HG03442 (cell line): ENCODE measurements around the gene GLP1R.

ENCODE experiments used
- ATAC-seq: cut with Tn5 transposase; IDR thresholded peaks from one replicate; pipeline ENCODE4 v1.9.1; 2021; ENCODE audit warnings: mild to moderate bottlenecking, moderate library complexity; ENCODE audit not compliant: unreplicated experiment

The GLP1R gene

DNA sequence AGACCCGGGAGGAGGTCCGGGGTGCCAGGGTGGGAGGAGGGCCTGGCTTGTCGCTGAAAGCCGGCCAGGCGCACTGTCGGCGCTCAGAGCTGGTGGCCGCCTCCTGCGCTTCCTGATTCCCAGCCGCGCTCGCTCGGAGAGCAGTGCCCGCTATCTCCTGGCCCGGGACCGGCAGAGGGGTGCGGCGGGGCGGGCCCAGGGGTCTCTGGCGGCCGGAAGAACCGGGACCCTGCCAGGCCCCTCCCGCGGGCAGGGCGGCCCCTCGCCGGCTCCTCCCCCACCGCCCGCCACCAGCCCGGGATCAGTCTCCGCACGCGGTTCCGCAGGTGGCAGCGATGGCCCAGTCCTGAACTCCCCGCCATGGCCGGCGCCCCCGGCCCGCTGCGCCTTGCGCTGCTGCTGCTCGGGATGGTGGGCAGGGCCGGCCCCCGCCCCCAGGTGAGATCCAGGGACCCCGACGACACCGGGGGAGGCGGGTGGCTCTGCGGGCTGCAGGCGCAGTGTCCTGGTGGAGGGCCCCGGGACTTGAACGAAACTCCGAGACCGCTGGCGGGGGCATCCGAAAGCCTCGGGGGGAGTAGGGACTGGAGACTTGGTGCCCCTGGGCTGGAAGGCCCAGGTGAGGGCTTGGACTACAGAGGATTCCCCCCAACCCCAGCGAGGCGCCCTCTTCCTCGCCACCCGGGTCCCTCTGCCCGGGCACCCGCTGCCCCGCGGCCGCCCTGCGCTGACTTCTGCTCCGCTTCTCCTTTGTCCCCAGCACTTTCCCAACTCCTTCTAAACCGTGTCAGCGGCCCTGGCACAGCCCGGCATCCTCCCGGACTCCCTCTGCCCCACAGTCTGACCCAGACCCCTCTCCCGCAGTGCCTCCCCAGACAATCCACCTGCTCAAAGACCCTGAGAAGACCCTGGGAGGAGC is at the start of gene GLP1R:
Gene GLP1R (plus strand): TSS at position 301 of the 919 bp plus-strand sequence. CDS start 60 bp downstream, at position 361.
- no peak for ATAC-seq

DNA sequence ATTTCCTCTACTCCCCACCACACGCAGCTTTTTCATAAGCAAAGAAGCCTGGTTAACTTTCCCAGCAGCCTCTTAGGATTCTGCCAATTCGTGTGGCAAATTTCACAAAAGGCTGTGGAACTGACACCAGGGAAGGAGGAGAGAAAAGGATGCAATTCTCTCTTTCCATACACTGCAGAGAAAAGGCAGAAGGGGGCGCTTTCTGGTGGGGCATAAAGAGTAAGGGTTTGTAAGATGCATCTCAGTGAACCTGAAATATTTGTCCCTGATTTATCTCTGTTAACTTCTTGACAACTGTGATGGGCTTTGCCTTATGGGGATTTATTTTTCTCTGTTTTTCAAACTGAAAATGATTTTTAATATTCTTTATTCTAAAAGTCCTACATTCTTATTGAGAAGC is 45.5 kb upstream of the GLP1R start:
- ATAC-seq = no peak

DNA sequence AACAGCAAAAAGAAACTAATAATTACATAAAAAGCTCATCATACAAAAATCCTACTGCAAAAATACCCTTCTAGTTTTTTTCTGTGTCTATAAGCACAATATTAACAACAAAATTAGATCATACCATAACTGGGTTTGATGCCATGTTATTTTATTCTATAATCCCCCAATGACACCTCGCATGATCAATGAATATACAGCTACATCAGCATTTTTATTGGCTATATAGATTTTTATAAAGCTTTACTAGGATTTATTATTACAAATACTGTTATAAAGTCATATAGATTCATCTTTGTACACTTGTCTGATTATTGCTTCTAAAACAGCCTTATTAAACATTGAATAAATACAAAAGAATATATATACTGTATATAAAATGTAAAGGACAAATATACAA is 45.1 kb upstream of the GLP1R start:
- ATAC-seq = no peak

DNA sequence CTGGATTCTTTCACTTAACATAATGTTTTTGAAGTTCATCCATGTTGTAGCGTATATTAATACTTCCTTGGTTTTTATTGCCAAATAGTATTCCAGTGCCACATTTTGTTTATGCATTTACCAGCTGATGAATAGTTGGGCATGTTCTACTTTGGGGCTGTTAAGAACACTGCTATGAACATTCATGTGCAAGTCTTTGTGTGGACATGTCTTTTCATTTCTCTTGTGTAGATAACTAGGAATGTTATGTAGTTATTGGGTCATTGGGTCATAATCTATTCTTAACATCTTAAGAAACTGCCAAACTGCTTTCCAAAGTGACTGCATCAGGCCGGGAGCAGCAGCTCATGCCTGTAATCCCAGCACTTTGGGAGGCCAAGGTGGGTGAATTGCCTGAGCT is 43.8 kb upstream of the GLP1R start:
- no peak for ATAC-seq

DNA sequence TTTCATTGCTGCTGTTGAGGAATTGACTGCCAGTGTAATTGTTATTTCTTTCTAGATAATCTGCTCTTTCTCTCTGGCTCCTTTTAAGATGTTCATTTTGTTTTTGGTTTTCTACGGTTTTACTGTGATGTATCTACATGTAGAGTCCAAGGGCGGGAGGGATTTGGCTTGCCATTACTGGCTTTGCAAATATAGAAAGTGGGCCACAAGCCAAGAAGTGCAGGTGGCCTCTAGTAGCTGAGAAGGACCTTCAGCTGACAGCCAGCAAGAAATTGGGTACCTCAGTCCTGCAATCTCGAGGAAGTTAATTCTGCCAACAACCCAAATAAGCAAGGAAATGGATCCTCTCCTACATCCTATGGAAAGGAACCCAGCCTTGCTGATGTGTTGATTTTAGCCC is 42.8 kb upstream of the GLP1R start:
- no peak for ATAC-seq

DNA sequence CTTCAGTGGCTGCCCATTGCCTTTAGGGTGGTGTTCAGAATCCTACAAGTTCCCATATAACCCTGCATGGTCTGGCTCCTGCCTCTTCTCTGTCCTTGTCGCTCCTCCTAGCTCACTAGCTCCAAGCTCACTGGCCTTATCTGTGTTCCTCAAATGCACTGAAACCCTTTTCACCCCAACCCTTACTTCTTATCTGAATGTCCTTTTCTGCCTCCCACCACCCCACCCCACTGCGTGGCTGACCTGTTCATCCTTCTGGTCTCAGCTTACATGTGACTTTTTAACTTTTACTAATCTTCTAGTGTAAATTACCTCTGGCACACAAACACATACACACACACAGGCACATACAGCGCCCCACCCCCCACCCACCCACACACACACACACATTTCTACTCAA is 41.0 kb upstream of the GLP1R start:
- ATAC-seq = no peak

DNA sequence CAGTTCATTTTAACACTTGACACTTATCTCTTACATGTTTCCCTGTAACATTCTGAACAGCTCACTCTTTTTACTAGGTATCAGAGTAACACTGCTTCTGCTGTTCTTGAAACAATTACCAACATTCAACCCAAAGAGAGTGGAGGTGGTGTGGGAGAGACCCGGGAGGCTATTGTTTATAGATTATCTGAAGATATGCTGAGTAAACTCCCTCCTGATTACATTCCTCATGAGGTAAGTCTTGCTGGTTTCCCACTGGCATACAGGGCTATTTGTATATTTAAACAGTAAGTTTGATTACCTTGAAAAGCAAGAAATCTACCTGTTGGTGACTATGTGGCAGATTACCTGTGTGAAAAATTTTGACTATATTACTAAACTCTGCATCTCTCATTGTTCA is 39.8 kb upstream of the GLP1R start:
- no peak for ATAC-seq

DNA sequence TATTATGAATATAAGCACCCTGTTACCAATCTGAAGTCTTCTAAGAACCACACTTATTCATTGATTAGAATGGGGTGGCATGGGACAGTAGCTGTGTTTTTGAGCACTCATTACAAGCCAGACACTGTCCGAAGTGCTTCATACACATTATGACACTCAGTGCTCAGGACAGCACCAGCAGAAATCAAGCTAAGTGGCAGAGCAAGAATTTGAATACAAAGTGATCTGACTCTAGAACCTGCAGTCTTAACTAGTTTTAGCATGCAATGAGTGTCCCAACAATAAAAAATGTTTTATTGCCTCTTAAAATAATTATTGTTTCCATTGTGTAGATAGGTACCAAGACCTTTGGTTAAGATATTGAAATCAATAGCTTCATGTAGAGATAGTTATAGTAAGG is 39.1 kb upstream of the GLP1R start:
- ATAC-seq = no peak

DNA sequence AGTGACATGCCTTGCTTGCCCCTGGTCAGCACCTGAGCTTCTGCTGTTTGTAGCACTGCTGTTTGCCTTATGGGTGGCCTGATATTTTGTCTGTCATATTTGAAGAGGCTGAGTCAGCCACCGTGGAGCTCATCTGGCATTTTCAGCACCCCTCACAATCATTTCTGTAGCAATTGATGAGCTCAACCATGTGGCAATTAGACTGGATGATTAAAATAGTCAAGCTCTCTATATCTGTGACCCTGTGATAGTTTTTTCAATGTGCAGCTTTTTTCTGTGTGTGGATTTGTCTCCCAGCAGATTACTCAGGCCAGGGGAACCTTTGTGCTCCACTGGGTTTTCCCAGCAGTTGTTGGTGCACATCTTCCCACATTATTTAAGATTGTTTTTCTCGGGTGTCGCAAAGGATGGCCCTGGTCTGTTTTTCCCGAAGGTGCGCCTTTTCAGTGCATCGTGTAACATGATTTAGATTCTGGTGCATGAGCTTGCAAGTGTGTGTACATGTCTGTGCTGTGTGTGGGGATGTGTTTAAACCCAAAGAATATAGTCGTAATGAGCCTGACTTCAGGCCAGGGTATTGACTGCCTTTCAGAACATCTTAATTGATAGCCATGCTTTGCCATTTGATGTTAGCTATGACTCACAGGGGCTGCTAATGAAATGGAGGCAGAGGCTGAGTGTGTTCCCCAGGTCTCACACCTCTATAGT is 31.6 kb upstream of the GLP1R start:
- ATAC-seq = no peak

DNA sequence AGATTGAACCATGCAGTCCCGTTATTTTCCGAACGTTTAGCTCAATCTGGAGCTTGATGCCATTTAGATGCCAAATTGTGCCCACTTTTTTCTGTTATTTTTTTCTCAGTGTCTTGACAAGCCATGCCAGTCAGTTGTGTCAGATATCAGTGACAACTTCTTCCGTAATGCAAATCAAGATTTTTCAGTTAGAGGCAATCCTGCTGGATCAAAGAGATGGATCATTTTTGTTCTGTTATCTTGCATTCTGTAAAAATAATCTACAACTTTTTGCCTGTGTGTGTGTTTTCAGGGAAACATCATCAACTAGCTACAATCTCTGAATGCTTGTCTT is 31.1 kb upstream of the GLP1R start:
- no peak for ATAC-seq

DNA sequence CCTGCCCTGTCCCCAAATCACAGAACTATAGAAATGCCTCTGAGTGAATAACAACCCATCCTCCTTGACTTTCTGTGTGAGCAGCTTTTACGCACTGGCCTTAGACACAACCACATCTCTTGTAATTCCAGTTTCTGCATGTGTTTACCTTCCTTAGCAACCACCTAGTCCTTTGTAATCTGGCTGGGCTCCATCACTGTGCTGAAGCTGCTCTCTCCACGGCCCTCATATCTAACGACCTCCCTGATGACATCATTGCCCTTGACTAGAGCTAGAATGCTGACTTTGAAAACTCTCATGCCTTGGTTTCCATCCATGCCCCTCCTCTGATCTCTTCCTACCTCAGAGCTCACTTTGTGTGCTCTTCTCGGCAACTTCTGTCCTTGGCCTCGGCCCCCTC is 30.5 kb upstream of the GLP1R start:
- no peak for ATAC-seq

DNA sequence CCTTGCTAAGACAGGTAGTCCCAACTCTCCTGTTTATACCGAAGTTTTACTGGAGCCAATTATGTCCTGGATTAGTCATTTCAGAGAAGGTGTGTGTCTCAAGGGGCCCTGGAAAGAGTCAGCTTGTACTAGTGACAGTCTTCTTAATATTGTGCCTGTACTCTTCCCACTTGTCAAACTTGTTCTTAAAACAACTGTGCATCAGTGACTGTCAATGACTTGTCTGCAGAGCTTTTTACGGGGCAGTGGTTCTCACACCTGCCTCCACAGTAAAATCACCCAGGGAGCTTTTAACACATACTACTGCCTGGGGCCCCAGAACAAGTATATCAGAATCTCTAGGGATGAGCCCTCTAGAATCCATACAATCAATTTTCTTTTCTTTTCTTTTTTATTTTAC is 28.4 kb upstream of the GLP1R start:
- ATAC-seq = no peak

DNA sequence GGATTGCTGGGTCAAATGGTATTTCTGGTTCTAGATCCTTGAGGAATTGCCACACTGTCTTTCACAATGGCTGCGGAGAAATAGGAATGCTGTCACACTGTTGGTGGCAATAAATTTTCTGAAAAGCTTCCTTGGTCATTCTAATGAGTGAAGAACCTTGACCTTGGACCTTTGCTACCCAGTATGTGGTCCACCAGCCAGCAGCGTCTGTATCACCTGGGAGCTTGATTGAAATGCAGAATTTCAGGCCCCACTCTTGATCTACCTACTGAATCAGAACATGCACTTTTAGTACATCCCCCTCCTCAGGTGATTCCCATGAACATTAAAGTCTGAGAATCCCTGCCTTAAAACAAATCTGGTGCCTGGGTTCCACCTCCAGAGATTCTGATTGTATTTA is 27.5 kb upstream of the GLP1R start:
- no peak for ATAC-seq

DNA sequence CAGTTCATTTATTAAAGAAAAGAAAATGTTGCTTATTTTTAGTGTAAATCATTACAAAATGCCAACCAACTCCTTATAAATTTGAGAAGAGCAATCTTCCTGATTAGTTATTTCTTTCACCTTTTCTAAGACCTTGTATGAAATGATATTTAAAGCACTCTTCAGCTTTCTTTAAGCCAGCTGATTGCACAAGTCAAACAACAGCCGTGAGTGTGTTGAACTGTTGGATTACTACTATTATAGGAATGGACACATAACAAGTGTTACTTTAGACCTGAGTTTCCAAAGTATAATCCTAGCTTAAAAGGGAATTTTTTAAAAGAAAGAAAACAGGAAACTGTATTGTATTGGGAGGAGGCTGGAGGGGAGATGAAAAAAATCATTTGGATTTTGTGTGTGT is 26.8 kb upstream of the GLP1R start:
- ATAC-seq = no peak

DNA sequence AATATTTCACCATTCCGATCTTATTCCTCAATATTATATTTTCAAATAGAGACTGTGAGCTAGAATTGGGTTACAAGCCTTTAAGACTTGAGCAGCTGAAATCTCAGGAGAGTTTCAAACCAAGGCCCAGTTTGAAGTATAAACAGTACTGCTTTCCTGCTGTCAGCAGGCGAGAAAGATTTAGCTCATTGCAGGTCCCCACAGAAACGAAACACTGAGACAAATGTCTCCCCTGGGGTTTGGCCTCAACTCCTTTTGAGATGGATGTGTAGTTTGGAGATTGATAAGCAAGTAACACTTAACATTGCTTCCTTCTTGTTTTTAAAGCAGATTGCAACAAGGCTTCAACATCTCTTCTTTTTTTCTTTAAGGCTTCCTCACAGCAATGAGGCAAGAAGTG is 22.4 kb upstream of the GLP1R start:
- ATAC-seq = no peak

DNA sequence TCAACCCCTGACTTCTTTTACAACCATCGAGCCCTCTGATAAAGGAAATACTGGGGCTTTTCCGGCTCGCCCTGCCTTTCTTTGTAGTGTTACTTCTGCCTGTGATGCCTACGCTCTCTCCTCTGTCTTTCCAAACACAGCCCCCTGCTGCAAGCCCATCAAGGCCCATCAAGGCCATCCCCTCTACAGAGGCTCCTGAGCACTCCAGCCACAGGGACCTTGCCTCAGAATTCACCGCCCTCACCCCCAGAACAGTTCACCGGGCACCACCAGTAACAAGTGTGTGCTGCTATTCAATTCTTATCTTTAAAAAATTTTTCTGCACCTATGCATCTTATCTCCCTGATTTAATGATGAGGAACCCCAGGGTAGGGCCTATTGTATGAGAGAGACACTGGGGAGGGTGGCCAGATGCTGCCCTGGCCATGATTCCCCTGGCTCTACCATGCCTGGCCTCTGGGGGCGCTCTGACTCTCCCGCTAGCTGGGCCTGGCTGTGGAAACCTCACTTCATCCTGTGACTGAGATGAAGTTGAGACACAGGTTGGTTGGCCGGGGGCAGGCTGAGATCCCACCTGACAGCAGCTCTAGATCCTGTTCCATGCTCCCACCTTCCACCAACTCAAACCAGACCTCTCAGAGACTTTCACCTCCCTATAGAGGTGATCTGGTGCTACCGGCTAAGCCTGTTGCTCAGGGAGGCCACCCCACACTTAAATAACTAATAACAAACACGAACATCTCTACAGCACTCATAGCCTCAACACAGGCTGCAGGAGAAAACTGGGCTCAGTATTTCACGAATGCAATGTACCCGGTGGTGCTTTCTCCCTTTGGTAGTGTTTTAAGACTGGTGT is 19.2 kb upstream of the GLP1R start:
- peak; percentile 71 for ATAC-seq

DNA sequence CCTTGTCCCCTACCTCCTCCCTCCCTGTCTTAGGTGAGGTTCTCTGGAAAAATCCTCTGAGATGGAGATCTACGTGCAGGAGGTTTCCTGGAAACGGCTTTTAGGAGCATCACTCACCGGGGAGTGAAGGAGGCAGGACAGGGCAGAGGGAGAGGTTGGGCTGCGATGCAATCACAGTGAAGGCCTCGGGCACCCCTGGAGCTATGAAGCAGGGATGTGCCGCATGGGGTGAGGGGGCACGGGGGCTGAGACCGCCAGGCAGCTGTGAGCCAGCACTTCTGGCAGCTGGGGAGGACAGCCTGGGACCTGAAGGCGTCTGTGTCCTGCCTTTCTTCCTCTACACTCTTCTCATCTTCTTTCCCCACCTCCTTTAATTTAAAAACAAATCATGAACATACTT is 12.9 kb upstream of the GLP1R start:
- no peak for ATAC-seq

DNA sequence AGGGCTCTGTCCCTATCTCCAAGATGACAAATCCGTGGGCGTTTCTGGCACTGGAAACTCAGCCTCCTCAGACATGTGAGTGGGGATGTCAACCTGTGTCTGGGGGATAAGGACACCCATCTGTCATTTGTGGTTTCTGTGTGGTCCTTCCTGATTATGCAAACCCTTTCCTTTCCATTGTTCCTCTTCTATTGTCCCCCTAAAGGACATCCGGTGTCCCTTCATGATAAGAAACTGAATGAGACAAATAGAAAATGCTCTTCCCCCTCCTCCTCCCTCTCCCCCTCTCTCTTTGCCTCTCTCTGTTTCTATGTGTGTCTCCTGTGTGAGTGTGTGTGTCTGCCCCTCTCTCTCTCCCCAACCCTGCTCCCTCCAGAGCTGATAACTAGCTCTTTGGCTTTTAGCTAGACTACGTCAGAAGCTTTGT is 11.5 kb upstream of the GLP1R start:
- no peak for ATAC-seq

DNA sequence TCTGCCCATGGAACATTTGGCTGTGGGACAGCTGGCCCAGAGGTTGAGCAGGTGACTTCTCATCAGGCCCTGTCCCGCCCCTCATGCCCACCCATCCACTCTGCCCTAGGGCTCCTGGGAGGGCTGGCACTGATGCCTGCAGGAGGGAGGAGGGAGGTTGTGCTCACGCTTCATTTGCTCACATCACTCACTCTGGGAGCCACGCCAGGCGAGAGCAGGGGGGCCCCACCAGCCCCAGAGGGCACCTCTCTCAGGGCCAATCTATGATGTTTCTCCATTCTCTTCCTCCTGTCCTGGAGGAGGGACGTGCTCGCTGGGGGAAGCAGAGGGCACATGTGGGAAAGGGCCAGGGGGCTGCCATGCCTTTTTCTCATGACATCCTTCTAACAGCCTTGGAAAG is 10.9 kb upstream of the GLP1R start:
- no peak for ATAC-seq

DNA sequence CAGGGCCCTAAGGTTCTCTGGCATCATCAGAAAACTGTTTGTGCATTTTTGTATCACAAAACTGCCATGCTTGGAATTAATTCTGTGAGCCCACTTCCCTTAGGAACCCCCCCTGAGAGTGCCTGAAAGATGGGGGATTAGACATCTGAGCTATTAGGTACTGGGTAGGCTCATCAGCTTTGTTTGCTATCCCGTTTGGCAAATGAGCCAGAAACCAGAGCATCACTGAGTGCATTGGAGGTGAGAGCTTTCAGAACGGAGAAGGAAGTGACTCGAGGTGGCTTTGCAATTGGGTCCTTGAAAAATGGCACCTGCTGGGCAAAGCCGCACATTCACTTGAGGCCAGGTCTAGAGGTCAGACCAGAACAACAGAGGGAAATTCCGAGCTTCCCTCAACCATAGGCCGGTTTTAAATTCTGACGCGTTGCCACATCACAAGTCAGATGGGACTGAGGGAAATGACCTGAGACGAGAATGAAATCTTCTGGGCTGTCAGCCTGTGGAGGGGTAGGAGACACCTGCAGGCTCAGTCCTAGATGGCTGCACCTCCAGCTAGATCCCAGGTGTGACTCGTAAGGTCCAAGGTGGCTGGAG is 8.4 kb upstream of the GLP1R start:
- ATAC-seq = no peak

DNA sequence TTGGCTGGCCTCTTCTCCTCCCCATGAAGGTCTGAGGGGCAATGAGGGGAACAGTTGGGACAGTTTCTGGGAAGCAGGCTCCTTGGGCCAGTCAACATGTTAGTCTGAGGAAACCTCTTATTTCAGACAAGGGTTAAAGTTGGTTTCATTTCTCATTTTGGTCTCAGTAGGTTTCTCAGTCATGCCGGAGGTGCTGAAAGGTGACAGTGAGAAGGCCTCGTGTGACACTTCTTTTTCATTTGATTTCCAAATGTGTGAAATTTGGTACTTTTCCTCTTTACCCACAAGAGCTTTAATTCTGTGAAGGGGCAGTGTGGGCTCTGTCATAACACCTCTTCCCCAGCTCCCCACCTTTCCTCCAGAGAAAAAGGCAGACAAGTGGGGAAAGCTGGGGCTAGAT is 7.5 kb upstream of the GLP1R start:
- peak; percentile 43 for ATAC-seq
